Measurements from ENCODE around the gene DNAAF5.

DNA sequence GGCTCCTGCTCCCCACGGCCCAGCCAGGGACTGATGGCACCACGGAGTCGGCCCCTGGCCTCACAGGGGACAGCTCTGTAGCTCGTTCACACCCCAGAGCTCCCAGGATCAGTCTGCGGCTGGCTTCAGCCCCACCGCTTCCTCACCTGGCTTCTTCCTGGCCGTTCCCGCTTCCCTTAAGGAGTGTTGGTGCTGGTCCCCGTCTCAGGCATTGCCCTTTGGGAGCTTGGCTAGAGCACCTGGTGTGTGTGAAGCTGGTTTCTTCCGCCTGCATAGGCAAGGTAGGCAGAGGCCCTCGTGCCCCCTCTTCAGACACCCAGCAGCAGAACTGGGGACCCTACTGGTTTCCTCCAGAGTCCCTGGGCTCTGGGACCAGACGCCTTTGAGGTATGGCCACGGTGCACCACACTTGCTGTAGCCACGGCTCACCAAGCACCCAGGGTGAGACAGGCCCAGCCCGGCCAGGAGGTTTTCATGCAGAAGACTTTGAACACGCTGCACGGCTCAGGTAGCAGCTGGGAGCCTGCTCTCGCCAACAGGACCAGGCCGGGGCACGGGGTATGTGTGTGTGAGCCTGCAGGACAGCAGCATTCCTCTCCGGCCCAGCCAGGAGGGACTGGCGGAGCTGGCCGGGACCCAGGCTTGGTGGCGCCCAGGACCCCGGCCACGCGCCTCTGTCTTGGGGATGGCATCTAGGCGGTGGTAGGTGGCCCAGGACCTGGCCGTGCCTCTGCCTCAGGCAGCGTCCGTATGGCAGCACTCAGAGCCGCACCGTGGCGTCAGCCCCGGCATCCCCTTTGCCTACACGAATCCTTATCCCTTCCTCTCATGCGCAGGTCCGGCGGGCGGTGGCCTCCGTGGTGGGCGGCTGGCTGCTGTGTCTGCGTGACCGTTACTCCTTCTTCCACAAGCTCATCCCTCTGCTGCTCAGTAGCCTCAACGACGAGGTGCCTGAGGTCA lies 13.8 kb downstream of the DNAAF5 start:
- TF ChIP-seq, protein P1, sequence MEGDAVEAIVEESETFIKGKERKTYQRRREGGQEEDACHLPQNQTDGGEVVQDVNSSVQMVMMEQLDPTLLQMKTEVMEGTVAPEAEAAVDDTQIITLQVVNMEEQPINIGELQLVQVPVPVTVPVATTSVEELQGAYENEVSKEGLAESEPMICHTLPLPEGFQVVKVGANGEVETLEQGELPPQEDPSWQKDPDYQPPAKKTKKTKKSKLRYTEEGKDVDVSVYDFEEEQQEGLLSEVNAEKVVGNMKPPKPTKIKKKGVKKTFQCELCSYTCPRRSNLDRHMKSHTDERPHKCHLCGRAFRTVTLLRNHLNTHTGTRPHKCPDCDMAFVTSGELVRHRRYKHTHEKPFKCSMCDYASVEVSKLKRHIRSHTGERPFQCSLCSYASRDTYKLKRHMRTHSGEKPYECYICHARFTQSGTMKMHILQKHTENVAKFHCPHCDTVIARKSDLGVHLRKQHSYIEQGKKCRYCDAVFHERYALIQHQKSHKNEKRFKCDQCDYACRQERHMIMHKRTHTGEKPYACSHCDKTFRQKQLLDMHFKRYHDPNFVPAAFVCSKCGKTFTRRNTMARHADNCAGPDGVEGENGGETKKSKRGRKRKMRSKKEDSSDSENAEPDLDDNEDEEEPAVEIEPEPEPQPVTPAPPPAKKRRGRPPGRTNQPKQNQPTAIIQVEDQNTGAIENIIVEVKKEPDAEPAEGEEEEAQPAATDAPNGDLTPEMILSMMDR (conservative IDR thresholded peaks at IDR 0.05 in 1 of 2, IDR thresholded peaks at IDR 0.05 in 1 of 2; ENCODE audit: low read depth in 1 of 2, low read length in 2 of 2) = no peak
- no peak for TF ChIP-seq EZH2 (IDR thresholded peaks at IDR 0.05; ENCODE audit: low read length, missing control alignments)

Data from fibroblast of lung (primary cell).